OCI-LY1 (cell line): ENCODE data around the gene F7.

ENCODE experiments used
- EZH2 ChIP-seq: fragments of 200-600 bp; sonication (generic), shearing (Covaris generic); IDR thresholded peaks from 2 replicates; pipeline ENCODE4 v1.8.0; 2017; ENCODE audit warnings: borderline replicate concordance, mixed run types, mild to moderate bottlenecking, antibody characterized with exemption, low read length, moderate library complexity, mixed read lengths
- TF ChIP-seq, protein P1 (sequence below): fragments of 200-600 bp; sonication (generic), shearing (Covaris generic); IDR thresholded peaks from 2 replicates; pipeline ENCODE4 v1.5.1; 2017; ENCODE audit warnings: mild to moderate bottlenecking, antibody characterized with exemption, low read length, moderate library complexity, mixed read lengths

DNA sequence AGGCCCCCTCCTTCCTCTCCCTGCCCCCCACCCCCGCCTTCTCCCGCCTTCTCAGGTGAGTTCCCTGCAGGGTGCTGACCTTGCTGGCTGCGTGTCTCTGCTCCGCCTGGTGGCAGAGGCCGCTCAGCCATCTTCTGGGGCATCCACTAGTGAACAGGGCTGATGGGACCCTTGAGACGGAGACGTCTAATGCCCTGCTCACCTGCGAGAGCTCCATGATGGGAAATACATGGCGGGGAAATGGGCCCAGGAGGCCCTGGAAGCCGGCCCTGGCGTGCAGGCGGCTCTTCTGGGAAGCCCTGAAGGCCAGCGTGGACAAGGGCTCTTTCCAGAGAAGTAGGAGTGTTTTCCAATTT, 15.2 kb upstream of the F7 start:
- TF ChIP-seq, protein P1, sequence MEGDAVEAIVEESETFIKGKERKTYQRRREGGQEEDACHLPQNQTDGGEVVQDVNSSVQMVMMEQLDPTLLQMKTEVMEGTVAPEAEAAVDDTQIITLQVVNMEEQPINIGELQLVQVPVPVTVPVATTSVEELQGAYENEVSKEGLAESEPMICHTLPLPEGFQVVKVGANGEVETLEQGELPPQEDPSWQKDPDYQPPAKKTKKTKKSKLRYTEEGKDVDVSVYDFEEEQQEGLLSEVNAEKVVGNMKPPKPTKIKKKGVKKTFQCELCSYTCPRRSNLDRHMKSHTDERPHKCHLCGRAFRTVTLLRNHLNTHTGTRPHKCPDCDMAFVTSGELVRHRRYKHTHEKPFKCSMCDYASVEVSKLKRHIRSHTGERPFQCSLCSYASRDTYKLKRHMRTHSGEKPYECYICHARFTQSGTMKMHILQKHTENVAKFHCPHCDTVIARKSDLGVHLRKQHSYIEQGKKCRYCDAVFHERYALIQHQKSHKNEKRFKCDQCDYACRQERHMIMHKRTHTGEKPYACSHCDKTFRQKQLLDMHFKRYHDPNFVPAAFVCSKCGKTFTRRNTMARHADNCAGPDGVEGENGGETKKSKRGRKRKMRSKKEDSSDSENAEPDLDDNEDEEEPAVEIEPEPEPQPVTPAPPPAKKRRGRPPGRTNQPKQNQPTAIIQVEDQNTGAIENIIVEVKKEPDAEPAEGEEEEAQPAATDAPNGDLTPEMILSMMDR: no peak
- TF ChIP-seq EZH2: no peak
